Stimulated activated CD4-positive, alpha-beta T cell treated with anti-CD3 and anti-CD28 coated beads, Interleukin-15, amount 100 ng/mL, for 24 hours (primary cell): Measurements from ENCODE around the gene HS1BP3.

Experiments
- DNase-seq: peaks from one replicate; pipeline ENCODE4 v3.0.0-alpha.2; 2020

The HS1BP3 gene

DNA sequence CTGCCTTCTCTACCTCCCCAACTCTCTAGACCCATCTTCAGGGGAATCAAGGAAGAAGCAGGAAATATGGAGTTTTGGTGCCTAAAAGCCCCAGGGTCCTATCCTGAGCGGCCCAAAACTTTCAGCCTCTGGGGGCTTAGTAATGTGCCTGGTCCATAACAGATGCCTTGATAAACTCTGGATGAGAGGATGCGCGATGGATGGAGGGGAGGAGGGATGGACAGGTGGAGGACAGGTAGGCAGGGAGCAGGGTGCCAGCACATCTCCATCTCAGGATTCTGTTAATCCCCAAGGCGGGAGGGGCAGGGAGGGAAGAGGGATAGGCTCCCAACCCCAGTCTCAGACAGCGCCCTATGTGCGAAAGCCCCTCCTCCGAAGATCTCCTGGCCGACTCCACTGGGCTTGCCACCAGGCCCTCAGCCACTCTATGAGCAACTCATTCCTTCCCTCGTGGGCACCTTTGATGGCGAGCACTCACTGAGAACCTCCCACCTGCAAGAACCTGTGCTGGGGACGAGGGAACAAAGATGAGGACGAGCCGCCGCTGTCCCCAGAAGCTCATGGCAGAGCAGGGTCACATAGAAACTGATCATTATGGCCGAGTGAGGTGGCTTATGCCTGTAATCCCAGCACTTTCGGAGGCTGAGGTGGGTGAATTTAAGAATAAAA, 23.1 kb downstream of the HS1BP3 start:
- no peak for DNase-seq

- DNase-seq = no peak
These were observed 24.0 kb downstream of the HS1BP3 start for GRCh38 chr2:20626698-20627513.

GRCh38 chr2:20626392-20626697, 24.6 kb downstream of the HS1BP3 start:
- no peak for DNase-seq

GRCh38 chr2:20625491-20626391, 25.2 kb downstream of the HS1BP3 start:
- no peak for DNase-seq

DNA sequence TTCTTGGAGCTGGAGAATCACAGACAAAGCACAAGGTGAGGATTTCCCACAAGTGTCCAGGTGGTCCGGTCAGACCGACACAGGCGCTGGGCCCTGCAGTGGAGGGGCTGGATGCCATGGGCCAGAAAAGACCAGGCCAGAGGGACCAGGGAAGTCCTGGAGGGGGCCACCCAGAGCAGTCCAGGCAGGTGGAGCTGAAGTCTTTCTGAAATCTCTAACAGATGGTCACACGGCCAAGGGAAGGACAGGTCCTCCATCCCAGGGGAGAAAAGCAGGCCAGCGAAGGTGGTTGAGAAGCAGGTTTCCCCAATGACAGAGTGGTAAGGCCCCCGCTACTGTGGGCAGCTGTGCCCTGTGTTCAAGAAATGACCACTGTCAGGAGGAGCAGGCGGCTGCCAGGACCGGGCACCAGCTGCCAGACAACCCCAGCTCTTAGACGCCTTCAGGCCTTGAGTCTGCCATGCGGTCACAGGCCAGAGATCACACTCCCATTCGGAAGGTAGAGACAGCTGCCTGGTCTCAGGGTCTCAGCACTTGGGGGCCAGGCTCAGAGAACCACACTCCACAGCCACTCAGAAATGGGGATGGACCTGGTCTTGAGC, 25.9 kb downstream of the HS1BP3 start:
- no peak for DNase-seq

DNA sequence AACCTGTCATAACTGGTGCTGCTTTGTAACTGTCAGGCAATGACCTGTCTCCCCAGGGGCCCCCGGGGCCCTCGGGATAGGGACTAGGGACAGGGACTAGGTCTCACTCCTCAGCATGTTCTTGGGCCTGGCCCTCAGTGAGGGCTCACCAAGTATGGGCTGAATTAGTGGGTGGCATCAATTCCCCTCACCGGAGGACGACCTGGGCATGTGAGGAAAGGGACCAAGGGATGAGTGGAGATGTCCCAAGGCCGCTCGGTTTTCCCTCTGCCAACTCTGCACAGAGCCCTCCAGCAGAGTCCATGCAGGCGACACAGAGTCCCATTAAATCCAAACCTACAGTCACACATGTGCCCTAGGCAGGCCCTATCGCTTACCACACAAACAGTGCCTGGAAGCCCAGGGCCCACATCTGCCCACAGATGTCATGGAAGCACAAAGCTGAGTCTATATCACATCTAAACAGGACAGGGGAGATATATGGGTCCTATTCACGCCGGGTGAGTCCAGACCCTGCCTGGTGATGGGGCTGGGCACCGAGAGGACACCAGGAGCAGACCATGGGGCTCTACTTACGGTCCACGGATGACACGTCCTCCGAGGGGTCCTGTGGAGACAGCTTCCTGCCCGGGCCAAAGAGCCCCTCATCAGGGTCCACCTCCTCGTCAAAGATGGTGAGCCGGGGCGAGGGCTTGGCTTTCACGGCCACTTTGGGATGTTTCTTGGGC, 26.6 kb downstream of the HS1BP3 start:
- no peak for DNase-seq

GRCh38 chr2:20623741-20624155, 27.1 kb downstream of the HS1BP3 start:
- no peak for DNase-seq

DNA sequence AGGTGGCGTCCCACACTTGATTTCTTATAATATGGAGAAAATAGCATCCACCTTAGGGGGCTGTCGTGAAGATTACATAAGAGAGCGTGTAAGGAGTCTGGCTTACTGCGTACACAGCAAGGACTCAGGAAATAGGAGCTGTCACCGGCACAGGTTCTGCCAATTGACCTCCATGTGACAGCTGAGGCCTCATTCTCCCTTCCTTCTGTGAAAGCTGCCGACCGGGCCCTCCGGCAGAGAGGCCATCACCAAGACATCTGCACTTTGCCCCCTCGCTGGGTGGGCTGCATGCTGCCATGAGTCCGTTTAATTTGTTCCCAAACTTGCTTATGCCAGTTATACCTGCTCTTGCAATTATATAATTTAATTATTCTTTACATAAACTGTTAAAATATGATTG, 27.7 kb downstream of the HS1BP3 start:
- no peak for DNase-seq

GRCh38 chr2:20622731-20623130, 28.2 kb downstream of the HS1BP3 start:
- no peak for DNase-seq

- no peak for DNase-seq
These were observed 28.6 kb downstream of the HS1BP3 start for GRCh38 chr2:20622296-20622686.

GRCh38 chr2:20621366-20622295, 29.3 kb downstream of the HS1BP3 start:
- DNase-seq = no peak

DNA sequence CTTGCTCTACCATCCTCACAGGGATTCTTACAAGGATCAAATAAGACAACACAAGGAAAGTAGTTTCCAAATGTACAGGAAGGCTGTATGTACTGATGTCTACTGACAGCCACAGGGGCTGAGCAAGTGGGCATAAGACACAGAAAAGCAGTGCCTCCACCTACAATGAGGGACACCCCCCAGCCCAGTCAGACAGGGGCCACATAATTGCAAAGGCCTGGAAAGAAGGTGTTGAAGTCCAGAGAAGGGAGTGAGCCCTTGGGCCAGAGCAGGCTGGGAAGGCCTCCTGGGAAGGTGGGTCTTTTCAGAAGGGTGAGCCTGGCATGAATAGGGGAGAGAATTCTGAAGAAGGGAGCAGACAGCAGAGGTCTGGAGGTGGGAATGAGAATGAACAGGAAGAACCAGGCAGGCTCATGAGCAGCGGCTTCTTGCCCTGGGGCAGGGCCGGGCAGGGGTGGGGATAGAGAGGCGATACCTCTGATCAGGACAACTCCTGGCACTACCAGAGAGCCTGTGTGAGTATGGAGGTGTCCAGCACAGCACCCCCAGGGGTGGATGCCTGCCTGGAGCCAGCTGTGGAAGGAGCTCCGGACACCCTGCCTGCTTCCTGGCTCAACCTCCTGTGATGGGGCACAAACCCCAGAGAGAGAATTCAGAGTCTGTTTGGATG, 30.1 kb downstream of the HS1BP3 start:
- no peak for DNase-seq

DNA sequence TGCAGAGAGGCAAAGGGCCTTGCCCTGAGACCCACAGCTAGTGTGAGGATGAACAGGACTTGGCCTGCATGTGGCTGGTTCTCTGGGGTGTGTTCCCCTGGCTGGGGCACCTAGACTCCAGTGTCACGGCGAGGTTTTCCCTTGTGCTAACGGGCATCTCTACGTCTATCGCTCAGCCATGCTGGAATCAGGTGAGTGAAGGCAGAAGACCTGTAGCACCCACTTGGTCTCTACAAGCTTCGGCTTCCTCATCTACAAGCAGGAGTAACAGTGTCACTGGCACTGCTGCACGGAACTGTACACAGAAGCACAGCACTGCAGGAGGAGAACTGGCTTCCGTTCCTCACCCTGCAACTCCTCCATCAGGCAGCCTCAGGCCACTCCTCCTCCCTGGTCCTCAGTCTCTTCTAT, 30.6 kb downstream of the HS1BP3 start:
- DNase-seq = no peak

- no peak for DNase-seq
These were observed 31.3 kb downstream of the HS1BP3 start for GRCh38 chr2:20619624-20620024.

DNA sequence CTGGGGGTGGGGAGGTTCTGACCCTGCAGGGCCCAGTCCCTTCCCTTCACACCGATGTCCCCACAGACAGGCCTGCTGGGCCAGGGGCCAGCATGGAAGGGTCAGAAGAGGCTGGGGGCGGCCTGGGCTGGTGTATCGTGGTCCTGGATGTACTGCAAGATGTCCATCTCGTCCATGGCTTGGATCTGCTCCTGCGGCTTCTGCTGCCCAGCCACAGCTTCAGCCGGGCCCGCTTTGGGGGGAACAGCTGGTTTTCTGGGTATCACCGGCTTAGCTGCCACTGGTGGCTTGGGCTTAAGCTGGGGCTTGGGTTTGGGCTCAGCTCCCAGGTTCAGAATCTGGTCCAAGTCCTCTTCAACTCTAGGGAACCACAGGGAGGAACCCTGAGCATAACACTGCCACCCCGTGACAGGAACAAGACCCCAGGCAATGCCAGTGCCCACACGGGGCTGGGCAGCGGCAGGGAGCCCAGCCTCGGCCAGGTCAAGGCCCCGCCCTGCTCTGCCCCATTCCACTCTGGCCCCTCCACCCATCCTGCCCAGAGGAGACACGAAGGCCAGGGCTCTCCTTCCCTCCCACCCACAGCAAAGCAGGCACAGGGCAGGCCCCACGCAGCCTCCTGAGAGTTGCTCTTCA, 31.9 kb downstream of the HS1BP3 start:
- DNase-seq = no peak

GRCh38 chr2:20618468-20618885, 32.4 kb downstream of the HS1BP3 start:
- DNase-seq = no peak

- no peak for DNase-seq
These were observed 32.9 kb downstream of the HS1BP3 start for GRCh38 chr2:20617892-20618467.

- no peak for DNase-seq
These were observed 33.8 kb downstream of the HS1BP3 start for GRCh38 chr2:20617081-20617575.

DNA sequence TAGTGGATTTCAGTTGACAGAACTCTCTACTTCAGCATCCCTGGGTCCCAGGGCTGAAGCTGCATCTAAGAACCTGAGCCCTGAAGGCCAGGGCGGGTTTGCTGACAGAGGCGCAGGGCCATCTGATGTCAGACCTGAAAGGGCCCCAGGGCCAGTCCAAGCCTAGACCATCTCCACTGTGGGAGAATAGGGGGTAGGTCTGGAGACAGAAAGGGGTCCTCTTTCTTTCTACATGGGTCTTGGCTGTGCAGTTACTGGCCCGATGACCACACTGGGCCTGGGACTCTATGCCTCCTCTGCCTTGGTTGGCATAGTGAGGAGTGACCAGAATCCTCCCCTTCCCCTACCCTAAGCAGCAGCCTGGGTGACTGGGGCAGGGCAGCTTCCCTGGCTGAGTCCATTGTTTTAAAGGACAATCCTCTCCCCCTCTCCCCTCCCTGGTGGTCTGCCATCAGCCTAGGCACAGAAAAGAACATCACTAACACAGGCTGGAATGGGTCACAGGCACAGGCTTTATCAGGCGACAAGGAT, 34.5 kb downstream of the HS1BP3 start:
- no peak for DNase-seq
